Measurements from ENCODE around the gene SLC41A3. TPM values are rescaled to one million over a fixed set of nuclear protein-coding genes. Genes with fewer than 3 reads are reported as not detected.

The SLC41A3 gene
- total and polyA plus RNA-seq, 2 of the 4 experiments (the other 2 are of a cell fraction) = 30.5 to 43.5 TPM

DNA sequence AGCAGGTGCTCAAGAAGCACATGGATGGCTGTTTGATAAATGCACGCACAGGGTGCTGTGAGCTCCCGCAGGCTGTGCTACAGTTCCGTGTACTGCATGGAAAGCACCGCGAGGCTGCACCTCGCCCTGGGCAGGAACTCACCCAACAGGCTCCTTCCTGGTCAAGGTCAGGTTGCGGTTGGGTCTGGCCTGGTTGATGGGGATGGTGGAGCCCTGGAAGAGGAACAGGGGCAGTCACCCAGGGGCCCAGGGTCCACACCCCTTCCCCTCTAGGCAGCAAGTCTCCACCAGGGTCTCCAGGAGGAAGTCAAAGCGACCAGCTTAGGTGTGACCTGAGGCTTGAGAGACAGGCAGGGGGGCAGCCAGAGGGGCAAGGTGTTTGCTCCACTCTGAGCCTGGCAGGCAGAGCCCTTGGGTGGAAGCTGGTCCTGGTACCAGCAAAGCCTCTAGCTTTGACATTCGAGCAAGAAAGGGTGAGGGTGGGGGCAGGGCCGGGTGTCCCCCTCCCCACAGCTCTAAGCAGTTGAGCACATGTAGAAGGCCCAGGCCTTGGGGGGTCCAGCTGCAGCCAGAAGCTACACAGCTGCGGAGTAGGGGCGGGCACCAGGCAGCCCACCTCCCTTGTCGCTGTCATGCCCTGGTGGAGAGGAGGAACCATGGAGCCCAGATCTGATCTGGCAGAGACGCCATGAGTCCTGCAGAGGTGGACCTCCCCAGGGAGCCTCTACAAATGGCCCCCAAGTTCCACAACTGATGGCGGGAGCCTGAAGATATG lies 46.3 kb upstream of the SLC41A3 start:
- no peak for TF ChIP-seq CEBPB (IDR thresholded peaks at IDR 0.05; ENCODE audit: low read depth, low read length)
- TF ChIP-seq POLR2A (IDR thresholded peaks at IDR 0.05; ENCODE audit: low read depth, low read length) = no peak
- H3K56ac ChIP-seq (ENCODE audit: extremely low read depth, insufficient read depth, low read length) = no peak overlapping the region
- H2BK120ac ChIP-seq (ENCODE audit: low read depth, low read length) = no peak overlapping the region
- H2BK5ac ChIP-seq (ENCODE audit: low read depth, low read length, poor library complexity, severe bottlenecking) = no peak overlapping the region
- BruUV-seq (replicated peaks) = no TSS peak
- intact Hi-C loops (cut with micrococcal nuclease) (loop anchor here (5.0 to 10.0 kb wide), 4 partner anchors 158 to 392 kb away; partner anchors contain the start of genes CHST13 and ZXDC), dilution Hi-C loops (cut with HindIII; ENCODE audit: low sequenced_read_pairs, unreplicated experiment) (no loop called here), in situ Hi-C loops (cut with MboI; ENCODE audit: low sequenced_read_pairs) (loop anchor here (5.0 kb wide), 1 partner anchor 257 kb away; no protein-coding TSS in a partner anchor)
- no peak overlapping the region for H4K91ac ChIP-seq (ENCODE audit: insufficient read depth, low read depth, low read length)
- H2AFZ ChIP-seq (replicated peaks; ENCODE audit: low read length, poor library complexity) = no peak overlapping the region
- H3K36me3 ChIP-seq (ENCODE audit: control insufficient read depth, insufficient read depth, low read length) = no peaks in the 10 kb centered on the region
- H3K27me3 ChIP-seq (ENCODE audit: control insufficient read depth, insufficient read depth, low read length) = peaks cover 48% of the 10 kb centered on the region
- no peak overlapping the region for H2BK15ac ChIP-seq (ENCODE audit: low read depth, low read length)
- no peak overlapping the region for H4K5ac ChIP-seq (ENCODE audit: low read depth, low read length)
- ATAC-seq (ENCODE audit: low read depth) (no peak), DNase-seq (no peak)
- no peak overlapping the region for H3K23ac ChIP-seq (ENCODE audit: low read depth, low read length)
- POLR2A ChIA-PET (ENCODE audit: unreplicated experiment) = no interaction called here
- no peak overlapping the region for H3K4me2 ChIP-seq (ENCODE audit: low read depth, low read length)
- H3K9ac ChIP-seq (ENCODE audit: low read depth, low read length) = no peak overlapping the region
- no peaks in the 10 kb centered on the region for H3K9me1 ChIP-seq (ENCODE audit: insufficient read depth, low read length)
- no peak overlapping the region for H3K27ac ChIP-seq (ENCODE audit: insufficient read depth, low read length)
- H3K4me3 ChIP-seq (ENCODE audit: insufficient read depth, low read depth, low read length) = no peak overlapping the region
- H4K8ac ChIP-seq (ENCODE audit: low read depth in 2 of 2, low read length in 2 of 2) = no peak overlapping the region
- H3K14ac ChIP-seq (replicated peaks; ENCODE audit: low read depth, low read length) = no peak overlapping the region
- H3K4me1 ChIP-seq (ENCODE audit: control insufficient read depth, insufficient read depth, low read length) = no peaks in the 10 kb centered on the region
- H3K79me1 ChIP-seq (ENCODE audit: low read depth in 1 of 2, low read length in 2 of 2) = no peaks in the 10 kb centered on the region
- no peaks in the 10 kb centered on the region for H3K9me3 ChIP-seq (ENCODE audit: control insufficient read depth, insufficient read depth, low read length)
- WGBS, 2 experiments (ENCODE audit: extremely low coverage in 2 of 2, insufficient read length in 1 of 2) = 67% methylated on average over 1 of the region's 15 CpGs; no CpG with 5 or more reads in 1 of the 2 experiments
- H2AK9ac ChIP-seq (replicated peaks; ENCODE audit: low read depth, low read length, poor library complexity) = no peak overlapping the region
- no peaks in the 10 kb centered on the region for H4K20me1 ChIP-seq (ENCODE audit: insufficient read depth, low read length)
- H3K4ac ChIP-seq (ENCODE audit: low read depth, low read length) = no peak overlapping the region
- no peak overlapping the region for H2AK5ac ChIP-seq (ENCODE audit: low read depth, low read length)
- CTCF ChIA-PET = no interaction called here
- H2BK20ac ChIP-seq (ENCODE audit: low read depth, low read length) = no peak overlapping the region
- no peak overlapping the region for H3K18ac ChIP-seq (ENCODE audit: low read depth, low read length)

Data from IMR-90 (cell line).